HEK293 (cell line): ENCODE results near the gene TMEM14C.
A peak's percentile ranks its signal among the peaks of the same experiment; 100 is the strongest.
"Not testable (repeated sequence)": the region's sequence is repeated elsewhere in the genome, so short reads cannot be mapped to it uniquely, and the experiment has no call there.

Experiments
- CTCF ChIA-PET: fragments of 350-600 bp; formaldehyde crosslinking; extraction: SDS; loops from one replicate; lab custom pipeline; 2021; ENCODE audit warnings: antibody characterized with exemption; lab: Yijun Ruan, JAX
- POLR2A ChIA-PET: fragments of 300-600 bp; formaldehyde crosslinking; extraction: SDS; loops from one replicate; lab custom pipeline; 2020; ENCODE audit warnings: antibody characterized with exemption, inconsistent platforms; lab: Yijun Ruan, JAX
- H3K27ac ChIP-seq: fragments of 200-500 bp; sonication (Bioruptor generic); 2 replicates; pipeline ENCODE4 v1.5.1; 2014; ENCODE audit warnings: low read depth, low read length, control low read depth, inconsistent platforms; ENCODE audit errors: extremely low read depth
- H3K36me3 ChIP-seq, 2 experiments: fragments of 200-500 bp in 1 of 2; sonication (Bioruptor generic) in 1 of 2; 1 replicate in 1 of 2; 2 replicates in 1 of 2; pipeline ENCODE4 v1.5.1; 2014 to 2017; ENCODE audit warnings: inconsistent platforms in 2 of 2, low read length in 2 of 2; ENCODE audit not compliant: control insufficient read depth in 2 of 2, insufficient read depth in 1 of 2
- H3K4me1 ChIP-seq: fragments of 200-500 bp; sonication (Bioruptor generic); 2 replicates; pipeline ENCODE4 v1.5.1; 2014; ENCODE audit warnings: mild to moderate bottlenecking, low read length, inconsistent platforms; ENCODE audit not compliant: control insufficient read depth, insufficient read depth
- H3K4me3 ChIP-seq: 2 replicates; pipeline ENCODE4 v1.5.1; 2011; ENCODE audit warnings: low read depth, mild to moderate bottlenecking, control low read depth, low read length, moderate library complexity
- H3K9me3 ChIP-seq: fragments of 200-500 bp; sonication (Bioruptor generic); 2 replicates; pipeline ENCODE4 v1.5.1; 2014; ENCODE audit warnings: low read depth, low read length, inconsistent platforms; ENCODE audit not compliant: control insufficient read depth, insufficient read depth
- CTCF ChIP-seq: fragments of 450-650 bp; formaldehyde crosslinking; IDR thresholded peaks from 2 replicates; pipeline ENCODE4 v1.5.1; 2016; ENCODE audit warnings: missing biosample characterization, missing genetic modification characterization
- REST ChIP-seq: fragments of 450-650 bp; formaldehyde crosslinking; IDR thresholded peaks from 2 replicates; pipeline ENCODE4 v1.5.1; 2016; ENCODE audit warnings: missing biosample characterization, missing genetic modification characterization
- SCRT1 ChIP-seq: fragments of 450-650 bp; formaldehyde crosslinking; IDR thresholded peaks from 2 replicates; pipeline ENCODE4 v1.5.1; 2016; ENCODE audit warnings: missing biosample characterization, missing genetic modification characterization, borderline replicate concordance
- SP2 ChIP-seq: fragments of 450-650 bp; formaldehyde crosslinking; IDR thresholded peaks from 2 replicates; pipeline ENCODE4 v1.5.1; 2016; ENCODE audit warnings: missing biosample characterization, missing genetic modification characterization
- SP7 ChIP-seq: fragments of 450-650 bp; formaldehyde crosslinking; IDR thresholded peaks from 2 replicates; pipeline ENCODE4 v1.5.1; 2016; ENCODE audit warnings: missing biosample characterization, missing genetic modification characterization
- TCF7L2 ChIP-seq: IDR thresholded peaks from 2 replicates; pipeline ENCODE4 v1.6.1; 2011; ENCODE audit warnings: low read depth, mild to moderate bottlenecking, inconsistent platforms, low read length, moderate library complexity, borderline replicate concordance
- ZNF133 ChIP-seq: fragments of 450-650 bp; formaldehyde crosslinking; IDR thresholded peaks from 2 replicates; pipeline ENCODE4 v1.5.1; 2016; ENCODE audit warnings: missing biosample characterization, missing genetic modification characterization
- ZNF16 ChIP-seq: fragments of 450-650 bp; formaldehyde crosslinking; IDR thresholded peaks from 2 replicates; pipeline ENCODE4 v1.5.1; 2016; ENCODE audit warnings: low read depth, missing biosample characterization, missing genetic modification characterization
- ZNF510 ChIP-seq: fragments of 450-650 bp; formaldehyde crosslinking; IDR thresholded peaks from 2 replicates; pipeline ENCODE4 v1.5.1; 2018; ENCODE audit warnings: mild to moderate bottlenecking, missing genetic modification characterization, missing biosample characterization; ENCODE audit not compliant: insufficient replicate concordance
- ZNF521 ChIP-seq: fragments of 450-650 bp; formaldehyde crosslinking; IDR thresholded peaks from 2 replicates; pipeline ENCODE4 v1.5.1; 2017; ENCODE audit warnings: missing biosample characterization, mild to moderate bottlenecking, missing genetic modification characterization
- ZNF621 ChIP-seq: fragments of 450-650 bp; formaldehyde crosslinking; IDR thresholded peaks from 2 replicates; pipeline ENCODE4 v1.5.1; 2017; ENCODE audit warnings: missing biosample characterization, missing genetic modification characterization
- ZNF645 ChIP-seq: fragments of 450-650 bp; formaldehyde crosslinking; IDR thresholded peaks from 2 replicates; pipeline ENCODE4; 2016; ENCODE audit warnings: missing biosample characterization, missing genetic modification characterization
- ZNF792 ChIP-seq: fragments of 450-650 bp; formaldehyde crosslinking; IDR thresholded peaks from 2 replicates; pipeline ENCODE4 v1.5.1; 2016; ENCODE audit warnings: missing biosample characterization, missing genetic modification characterization

Gene TMEM14C

GRCh38 chr6:10740061-10740460 lies 17.2 kb downstream of the TMEM14C start (continued):
- TF ChIP-seq ZNF645 (tag by site-specific recombination) (no peak), TCF7L2 (no peak), ZNF621 (tag by site-specific recombination) (no peak)

GRCh38 chr6:10741643-10742042 lies 18.8 kb downstream of the TMEM14C start:
- not testable (repeated sequence) for H3K9me3 ChIP-seq, H3K36me3 ChIP-seq, H3K4me1 ChIP-seq, H3K27ac ChIP-seq, H3K4me3 ChIP-seq
- CTCF ChIA-PET: interaction anchor here (1.2 kb wide), 1 partner anchor 263 kb away, joined by 5 read pairs; no protein-coding TSS in a partner anchor
- POLR2A ChIA-PET: interaction anchor here (1.2 to 2.5 kb wide), 4 partner anchors 8 to 19 kb away, joined by 3 to 10 read pairs (median 4); partner anchors contain the start of gene TMEM14C

GRCh38 chr6:10742251-10742650 lies 19.4 kb downstream of the TMEM14C start:
- POLR2A ChIA-PET: interaction anchor here (1.2 to 2.5 kb wide), 4 partner anchors 9 to 19 kb away, joined by 3 to 10 read pairs (median 4); partner anchors contain the start of gene TMEM14C
- Histone ChIP-seq H3K4me1 (peaks cover 5% of the 10 kb centered on the region; the same call in 1 of the 2 replicates), H3K27ac (no peak overlapping the region), H3K36me3 (no peaks in the 10 kb centered on the region; a peak in 1 of 3 replicates), H3K9me3 (no peaks in the 10 kb centered on the region), H3K4me3 (no peak overlapping the region)
- no peak for TF ChIP-seq SP7
- CTCF ChIA-PET: interaction anchor here (0.6 to 1.2 kb wide), 2 partner anchors 7 to 264 kb away, joined by 3 to 5 read pairs; no protein-coding TSS in a partner anchor

- TF ChIP-seq SP2 (tag by site-specific recombination) (no peak), REST (tag by site-specific recombination) (peak; percentile 97)
- Histone ChIP-seq H3K27ac (no peak overlapping the region), H3K4me3 (no peak overlapping the region), H3K36me3 (no peaks in the 10 kb centered on the region; a peak in 1 of 3 replicates), H3K9me3 (no peaks in the 10 kb centered on the region), H3K4me1 (peaks cover 5% of the 10 kb centered on the region; the same call in 1 of the 2 replicates)
- CTCF ChIA-PET: interaction anchor here (0.8 kb wide), 1 partner anchor 20 kb away, joined by 4 read pairs; no protein-coding TSS in a partner anchor
- POLR2A ChIA-PET: interaction anchor here (0.8 to 0.9 kb wide), 2 partner anchors 21 to 223 kb away, joined by 4 read pairs; partner anchors contain the start of gene TMEM14C
Observed at GRCh38 chr6:10743515-10743914, 20.6 kb downstream of the TMEM14C start.

GRCh38 chr6:10745116-10745515 lies 22.2 kb downstream of the TMEM14C start:
- CTCF ChIA-PET: interaction anchor here (0.6 kb wide), 1 partner anchor 12 kb away, joined by 3 read pairs; no protein-coding TSS in a partner anchor
- POLR2A ChIA-PET: no interaction called here
- no peak for TF ChIP-seq ZNF792 (tag by site-specific recombination)
- TF ChIP-seq SCRT1: no peak
- TF ChIP-seq ZNF133 (tag by site-specific recombination): no peak
- TF ChIP-seq CTCF (tag by site-specific recombination): no peak
- no peak for TF ChIP-seq ZNF521
- no peak for TF ChIP-seq ZNF16 (tag by site-specific recombination)
- TF ChIP-seq ZNF510: no peak
- Histone ChIP-seq H3K9me3 (no peaks in the 10 kb centered on the region), H3K4me1 (peaks cover 7% of the 10 kb centered on the region; the same call in 1 of the 2 replicates), H3K36me3 (peaks cover 0 to 14% of the 10 kb centered on the region in 2 experiments; a peak in 2 of 3 replicates), H3K4me3 (no peak overlapping the region), H3K27ac (no peak overlapping the region)
